Upper lobe of left lung (tissue), 4 donors: ENCODE data around the gene TARS3.

Source experiments
- EP300 ChIP-seq, 4 donors: sonication (generic); formaldehyde crosslinking; IDR thresholded peaks; one replicate each; pipeline ENCODE4 v1.5.1; 2017; ENCODE audit warnings: antibody characterized with exemption in 4 of 4, control low read depth in 2 of 4
- POLR2A ChIP-seq, 4 donors: fragments of 450-650 bp; IDR thresholded peaks; one replicate each; pipeline ENCODE4 v1.5.1; 2016 to 2017; ENCODE audit warnings: antibody characterized with exemption in 4 of 4, mild to moderate bottlenecking in 2 of 4
- POLR2AphosphoS5 ChIP-seq, 2 donors: sonication (generic); formaldehyde crosslinking; IDR thresholded peaks; one replicate each; pipeline ENCODE4 v1.5.1; 2017; ENCODE audit warnings: antibody characterized with exemption in 2 of 2
- TF ChIP-seq, protein P1 (sequence below), 6 experiments: fragments of 450-650 bp in 4 of 6; fragments of 200-600 bp in 2 of 6; sonication (generic) in 2 of 6; IDR thresholded peaks; one replicate each; pipeline ENCODE4 v1.5.1; 2016 to 2019; ENCODE audit warnings: antibody characterized with exemption in 6 of 6

GRCh38 chr15:101692801-101693598, 31.3 kb downstream of the TARS3 start:
- TF ChIP-seq, protein P1, sequence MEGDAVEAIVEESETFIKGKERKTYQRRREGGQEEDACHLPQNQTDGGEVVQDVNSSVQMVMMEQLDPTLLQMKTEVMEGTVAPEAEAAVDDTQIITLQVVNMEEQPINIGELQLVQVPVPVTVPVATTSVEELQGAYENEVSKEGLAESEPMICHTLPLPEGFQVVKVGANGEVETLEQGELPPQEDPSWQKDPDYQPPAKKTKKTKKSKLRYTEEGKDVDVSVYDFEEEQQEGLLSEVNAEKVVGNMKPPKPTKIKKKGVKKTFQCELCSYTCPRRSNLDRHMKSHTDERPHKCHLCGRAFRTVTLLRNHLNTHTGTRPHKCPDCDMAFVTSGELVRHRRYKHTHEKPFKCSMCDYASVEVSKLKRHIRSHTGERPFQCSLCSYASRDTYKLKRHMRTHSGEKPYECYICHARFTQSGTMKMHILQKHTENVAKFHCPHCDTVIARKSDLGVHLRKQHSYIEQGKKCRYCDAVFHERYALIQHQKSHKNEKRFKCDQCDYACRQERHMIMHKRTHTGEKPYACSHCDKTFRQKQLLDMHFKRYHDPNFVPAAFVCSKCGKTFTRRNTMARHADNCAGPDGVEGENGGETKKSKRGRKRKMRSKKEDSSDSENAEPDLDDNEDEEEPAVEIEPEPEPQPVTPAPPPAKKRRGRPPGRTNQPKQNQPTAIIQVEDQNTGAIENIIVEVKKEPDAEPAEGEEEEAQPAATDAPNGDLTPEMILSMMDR (IDR thresholded peaks at IDR 0.05), result no peak
- TF ChIP-seq POLR2A (IDR thresholded peaks at IDR 0.05) (no peak), POLR2AphosphoS5 (IDR thresholded peaks at IDR 0.05) (no peak), EP300 (IDR thresholded peaks at IDR 0.05) (no peak)
